Natural killer cell (primary cell): ENCODE measurements around the gene IRX1. TPM values are rescaled to one million over a fixed set of nuclear protein-coding genes. Genes with fewer than 3 reads are reported as not detected.

Source experiments
- ATAC-seq, 3 donors: fragments of 150-1000 bp in 2 of 3; fragments of 200-7000 bp in 1 of 3; cut with Tn5 transposase; 1 replicate in 1 of 3; 2 replicates in 2 of 3; pipeline ENCODE4 v1.10.0; 2021; ENCODE audit warnings: mild to moderate bottlenecking in 2 of 3, moderate library complexity in 2 of 3
- DNase-seq, 2 donors: peaks; one replicate each; pipeline versions ENCODE4 v3.0.0 to v3.0.0-alpha.2; 2013 to 2021; ENCODE audit warnings: mixed read lengths in 1 of 2
- H3K27ac ChIP-seq: one replicate; pipeline ENCODE4 v1.5.1; 2013; ENCODE audit warnings: mild to moderate bottlenecking, low read length
- H3K27me3 ChIP-seq: one replicate; pipeline ENCODE4 v1.6.1; 2013; ENCODE audit warnings: low read length; ENCODE audit not compliant: control insufficient read depth, insufficient read depth
- H3K36me3 ChIP-seq: one replicate; pipeline ENCODE4 v1.6.1; 2013; ENCODE audit warnings: low read length; ENCODE audit not compliant: control insufficient read depth, insufficient read depth
- H3K4me1 ChIP-seq: one replicate; pipeline ENCODE4 v1.6.1; 2013; ENCODE audit warnings: low read length; ENCODE audit not compliant: control insufficient read depth, insufficient read depth
- H3K4me3 ChIP-seq: one replicate; pipeline ENCODE4 v1.5.1; 2013; ENCODE audit warnings: low read length
- H3K9me3 ChIP-seq: one replicate; pipeline ENCODE4 v1.6.1; 2013; ENCODE audit warnings: low read length; ENCODE audit not compliant: control insufficient read depth, insufficient read depth
- H3K27ac Mint-ChIP-seq, 2 donors: one replicate each; pipeline ENCODE4 v1.8.0; 2022; ENCODE audit warnings: mild to moderate bottlenecking in 2 of 2, mixed read lengths in 2 of 2, moderate library complexity in 1 of 2
- H3K27me3 Mint-ChIP-seq, 2 donors: one replicate each; pipeline ENCODE4 v1.8.0; 2022; ENCODE audit warnings: low read depth in 2 of 2, mixed read lengths in 2 of 2
- H3K36me3 Mint-ChIP-seq: one replicate; pipeline ENCODE4 v1.8.0; 2022; ENCODE audit warnings: mixed read lengths
- H3K4me1 Mint-ChIP-seq, 2 donors: one replicate each; pipeline ENCODE4 v1.8.0; 2022; ENCODE audit warnings: mixed read lengths in 2 of 2
- H3K4me3 Mint-ChIP-seq: one replicate; pipeline ENCODE4 v1.8.0; 2022; ENCODE audit warnings: mild to moderate bottlenecking, moderate library complexity, mixed read lengths
- H3K9me3 Mint-ChIP-seq, 2 donors: one replicate each; pipeline ENCODE4 v1.8.0; 2022; ENCODE audit warnings: mixed read lengths in 2 of 2
- WGBS: methylation state at CpG from one replicate; pipeline ENCODE4 v1.1.7; 2013; ENCODE audit warnings: missing lambda C conversion rate; ENCODE audit not compliant: insufficient coverage; 5-methylcytosine and 5-hydroxymethylcytosine counted together
- intact Hi-C: fragments of 100-400 bp; cut with micrococcal nuclease; formaldehyde crosslinking; loops from one replicate; pipeline ENCODE4 v1.14.2; 2022
- total RNA-seq, 4 donors: library from RNA; stranded (reverse); fragments of 120-200 nt in 1 of 4; gene quantifications; one replicate each; pipeline versions ENCODE4 v1.2.3 to v1.2.4, GENCODE V29; 2013 to 2022
- TF ChIP-seq, protein P1 (sequence below): fragments of 200-600 bp; IDR thresholded peaks from one replicate; pipeline ENCODE4 v1.8.0; 2022; ENCODE audit warnings: antibody characterized with exemption

Gene IRX1
- total RNA-seq, 3 donors from 2014 or later (not counting 1 experiment from before 2014, with no cell fraction given), result not detected

DNA sequence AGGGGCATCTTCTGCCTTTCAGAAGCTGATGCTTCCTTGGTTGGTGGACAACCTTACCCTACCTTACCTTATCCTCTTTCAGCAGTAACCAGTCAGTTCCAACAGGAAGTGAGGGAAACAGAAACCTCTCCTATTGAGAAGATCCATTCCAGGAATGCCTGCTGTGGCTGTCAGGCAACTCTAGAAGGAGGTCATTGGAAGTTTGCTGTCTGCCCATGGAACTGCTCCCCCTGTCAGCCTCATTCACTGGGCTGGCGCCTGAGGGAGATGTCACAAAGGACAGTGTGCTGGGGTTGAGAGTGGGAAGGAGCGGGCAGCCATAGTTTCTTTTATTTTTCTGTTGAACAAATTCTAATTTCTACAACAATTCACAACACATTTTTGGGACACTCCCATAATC lies 54.7 kb downstream of the IRX1 start:
- Mint-ChIP-seq H3K9me3 (peaks cover 0 to 2% of the 10 kb centered on the region in 2 donors), H3K4me1 (no peaks in the 10 kb centered on the region), H3K4me3 (no peak overlapping the region), H3K27ac (no peak overlapping the region), H3K27me3 (peaks cover 0 to 27% of the 10 kb centered on the region in 2 donors), H3K36me3 (no peaks in the 10 kb centered on the region)
- WGBS, result no CpG with 5 or more reads among the region's 2 CpGs
- no peak overlapping the region for H3K4me3 ChIP-seq
- H3K4me1 ChIP-seq, result no peaks in the 10 kb centered on the region
- no peaks in the 10 kb centered on the region for H3K27me3 ChIP-seq
- H3K36me3 ChIP-seq, result no peaks in the 10 kb centered on the region
- TF ChIP-seq, protein P1, sequence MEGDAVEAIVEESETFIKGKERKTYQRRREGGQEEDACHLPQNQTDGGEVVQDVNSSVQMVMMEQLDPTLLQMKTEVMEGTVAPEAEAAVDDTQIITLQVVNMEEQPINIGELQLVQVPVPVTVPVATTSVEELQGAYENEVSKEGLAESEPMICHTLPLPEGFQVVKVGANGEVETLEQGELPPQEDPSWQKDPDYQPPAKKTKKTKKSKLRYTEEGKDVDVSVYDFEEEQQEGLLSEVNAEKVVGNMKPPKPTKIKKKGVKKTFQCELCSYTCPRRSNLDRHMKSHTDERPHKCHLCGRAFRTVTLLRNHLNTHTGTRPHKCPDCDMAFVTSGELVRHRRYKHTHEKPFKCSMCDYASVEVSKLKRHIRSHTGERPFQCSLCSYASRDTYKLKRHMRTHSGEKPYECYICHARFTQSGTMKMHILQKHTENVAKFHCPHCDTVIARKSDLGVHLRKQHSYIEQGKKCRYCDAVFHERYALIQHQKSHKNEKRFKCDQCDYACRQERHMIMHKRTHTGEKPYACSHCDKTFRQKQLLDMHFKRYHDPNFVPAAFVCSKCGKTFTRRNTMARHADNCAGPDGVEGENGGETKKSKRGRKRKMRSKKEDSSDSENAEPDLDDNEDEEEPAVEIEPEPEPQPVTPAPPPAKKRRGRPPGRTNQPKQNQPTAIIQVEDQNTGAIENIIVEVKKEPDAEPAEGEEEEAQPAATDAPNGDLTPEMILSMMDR, result no peak
- DNase-seq (no peak), ATAC-seq (no peak)
- intact Hi-C loops, result no loop called here
- H3K9me3 ChIP-seq, result no peaks in the 10 kb centered on the region
- no peak overlapping the region for H3K27ac ChIP-seq

- H3K27me3 ChIP-seq, result no peaks in the 10 kb centered on the region
- intact Hi-C loops, result no loop called here
- H3K4me1 ChIP-seq, result no peaks in the 10 kb centered on the region
- no peak overlapping the region for H3K27ac ChIP-seq
- H3K4me3 Mint-ChIP-seq, result no peak overlapping the region
- no peak overlapping the region for H3K4me3 ChIP-seq
- 85% methylated on average over 8 of the region's 8 CpGs for WGBS
- no peaks in the 10 kb centered on the region for H3K36me3 Mint-ChIP-seq
- DNase-seq (no peak), ATAC-seq (no peak)
- no peak overlapping the region for H3K27ac Mint-ChIP-seq
- TF ChIP-seq, protein P1, result no peak
- H3K36me3 ChIP-seq, result no peaks in the 10 kb centered on the region
- peaks cover 0 to 27% of the 10 kb centered on the region in 2 donors for H3K27me3 Mint-ChIP-seq
- H3K4me1 Mint-ChIP-seq, result no peaks in the 10 kb centered on the region
- no peaks in the 10 kb centered on the region for H3K9me3 ChIP-seq
- peaks cover 0 to 2% of the 10 kb centered on the region in 2 donors for H3K9me3 Mint-ChIP-seq
Observed at GRCh38 chr5:3650868-3651267, 55.2 kb downstream of the IRX1 start.
